HepG2 (cell line): ENCODE measurements around the gene DDX19B. TPM values are rescaled to one million over a fixed set of nuclear protein-coding genes. Genes with fewer than 3 reads are reported as not detected.
A peak's percentile ranks its signal among the peaks of the same experiment; 100 is the strongest.

ENCODE experiments used
- BCL6 ChIP-seq: IDR thresholded peaks from 2 replicates; pipeline ENCODE4 v1.6.1; 2016; ENCODE audit warnings: missing genetic modification reagents, missing compliant biosample characterization
- DR1 ChIP-seq: sonication (generic); formaldehyde crosslinking; IDR thresholded peaks from 2 replicates; pipeline ENCODE4 v1.8.0; 2021; ENCODE audit warnings: mild to moderate bottlenecking, missing genetic modification reagents, inconsistent platforms
- E2F1 ChIP-seq: sonication (generic); formaldehyde crosslinking; IDR thresholded peaks from 2 replicates; pipeline ENCODE4 v1.5.0; 2020; ENCODE audit warnings: missing genetic modification reagents
- FOXA1 ChIP-seq, 2 experiments: fragments of 450-650 bp in 1 of 2; sonication (generic) in 1 of 2; formaldehyde crosslinking in 1 of 2; IDR thresholded peaks; 2 replicates each; pipeline versions ENCODE4 v1.4.0 to v1.6.1; 2016 to 2020; ENCODE audit warnings: missing genetic modification reagents in 1 of 2
- HDAC2 ChIP-seq: sonication (generic); formaldehyde crosslinking; IDR thresholded peaks from 2 replicates; pipeline ENCODE4 v1.4.0; 2020; ENCODE audit warnings: missing genetic modification reagents
- KLF16 ChIP-seq, 2 experiments: sonication (generic) in 1 of 2; formaldehyde crosslinking in 1 of 2; IDR thresholded peaks; 2 replicates each; pipeline versions ENCODE4 v1.6.1 to v1.8.0; 2016 to 2023; ENCODE audit warnings: missing genetic modification reagents in 2 of 2, missing compliant biosample characterization in 1 of 2
- KLF6 ChIP-seq: IDR thresholded peaks from 2 replicates; pipeline ENCODE4 v1.8.0; 2016; ENCODE audit warnings: missing biosample characterization, missing genetic modification reagents
- KMT2A ChIP-seq: sonication (generic); formaldehyde crosslinking; IDR thresholded peaks from 2 replicates; pipeline ENCODE4 v1.4.0; 2020; ENCODE audit warnings: missing genetic modification reagents
- MZF1 ChIP-seq: sonication (generic); formaldehyde crosslinking; IDR thresholded peaks from 2 replicates; pipeline ENCODE4 v1.8.1; 2023; ENCODE audit warnings: mild to moderate bottlenecking, missing genetic modification reagents, borderline replicate concordance
- NR1H2 ChIP-seq: sonication (generic); formaldehyde crosslinking; IDR thresholded peaks from 2 replicates; pipeline ENCODE4 v1.8.1; 2022; ENCODE audit warnings: low read depth, missing genetic modification reagents, borderline replicate concordance
- PHF21A ChIP-seq: sonication (generic); formaldehyde crosslinking; IDR thresholded peaks from 2 replicates; pipeline ENCODE4 v1.5.0; 2020; ENCODE audit warnings: mild to moderate bottlenecking, missing genetic modification reagents
- PLRG1 ChIP-seq: fragments of 450-650 bp; conservative IDR thresholded peaks from 2 replicates; pipeline ENCODE4 v1.6.1; 2016
- RBAK ChIP-seq: sonication (generic); formaldehyde crosslinking; IDR thresholded peaks from 2 replicates; pipeline ENCODE4 v1.5.1; 2020; ENCODE audit warnings: mild to moderate bottlenecking, missing genetic modification reagents
- SIX4 ChIP-seq: sonication (generic); formaldehyde crosslinking; IDR thresholded peaks from 2 replicates; pipeline ENCODE4 v1.4.0; 2020; ENCODE audit warnings: missing genetic modification reagents
- SKI ChIP-seq: fragments of 450-650 bp; IDR thresholded peaks from one replicate; pipeline ENCODE4 v1.6.1; 2018; ENCODE audit warnings: mild to moderate bottlenecking; ENCODE audit not compliant: partially characterized antibody
- SNAPC2 ChIP-seq: sonication (generic); formaldehyde crosslinking; IDR thresholded peaks from 2 replicates; pipeline ENCODE4 v1.8.1; 2022; ENCODE audit warnings: mild to moderate bottlenecking, missing genetic modification reagents
- TEF ChIP-seq: sonication (generic); formaldehyde crosslinking; IDR thresholded peaks from 2 replicates; pipeline ENCODE4 v1.5.0; 2020; ENCODE audit warnings: missing genetic modification reagents
- ZNF10 ChIP-seq: sonication (generic); formaldehyde crosslinking; IDR thresholded peaks from 2 replicates; pipeline ENCODE4 v1.4.0; 2020; ENCODE audit warnings: mild to moderate bottlenecking, low read depth, missing genetic modification reagents, borderline replicate concordance
- ZNF17 ChIP-seq: sonication (generic); formaldehyde crosslinking; IDR thresholded peaks from 2 replicates; pipeline ENCODE4 v1.5.0; 2020; ENCODE audit warnings: mild to moderate bottlenecking, missing genetic modification reagents
- ZNF329 ChIP-seq: sonication (generic); formaldehyde crosslinking; IDR thresholded peaks from 2 replicates; pipeline ENCODE4 v1.9.0; 2021; ENCODE audit warnings: low read depth, mild to moderate bottlenecking, missing genetic modification reagents
- ZNF350 ChIP-seq: sonication (generic); formaldehyde crosslinking; IDR thresholded peaks from 2 replicates; pipeline ENCODE4 v1.4.0; 2020; ENCODE audit warnings: mild to moderate bottlenecking, low read depth, missing genetic modification reagents, borderline replicate concordance
- ZNF775 ChIP-seq: sonication (generic); formaldehyde crosslinking; IDR thresholded peaks from 2 replicates; pipeline ENCODE4 v1.4.0; 2020; ENCODE audit warnings: missing genetic modification reagents, mild to moderate bottlenecking, moderate library complexity, borderline replicate concordance
- ZNF879 ChIP-seq: sonication (generic); formaldehyde crosslinking; IDR thresholded peaks from 2 replicates; pipeline ENCODE4 v1.8.1; 2023; ENCODE audit warnings: missing genetic modification reagents
- ZNF891 ChIP-seq: sonication (generic); formaldehyde crosslinking; IDR thresholded peaks from 2 replicates; pipeline ENCODE4 v1.5.0; 2020; ENCODE audit warnings: mild to moderate bottlenecking, missing genetic modification reagents
- ZSCAN5A ChIP-seq: sonication (generic); formaldehyde crosslinking; IDR thresholded peaks from 2 replicates; pipeline ENCODE4 v1.8.0; 2022; ENCODE audit warnings: mild to moderate bottlenecking, missing genetic modification reagents, borderline replicate concordance
- ZUFSP ChIP-seq: sonication (generic); formaldehyde crosslinking; IDR thresholded peaks from 2 replicates; pipeline ENCODE4 v1.9.0; 2021; ENCODE audit warnings: missing genetic modification reagents, mild to moderate bottlenecking, borderline replicate concordance
- polyA plus RNA-seq, 8 experiments: library from polyadenylated mRNA; depleted of rRNA in 3 of 8; stranded (reverse) in 7 of 8; unstranded in 1 of 8; fragments of >200 nt; fragmentation: Illumina TruSeq in 4 of 8; extraction: Trizol in 4 of 8; gene quantifications; 2 replicates each; pipeline versions ENCODE4 v1.2.1 to v1.2.3, GENCODE V29; 2011 to 2016; ENCODE audit warnings: low read depth in 4 of 8, missing spikeins in 1 of 8, mixed read lengths in 1 of 8; ENCODE audit not compliant: insufficient read depth in 1 of 8
- total RNA-seq, 5 experiments: library from RNA; depleted of rRNA; stranded (reverse); fragments of >200 nt; fragmentation: Illumina TruSeq; extraction: Trizol; gene quantifications; 2 replicates each; pipeline ENCODE4 v1.2.3, GENCODE V29; 2016; ENCODE audit warnings: low read depth in 1 of 5

DDX19B gene
- total and polyA plus RNA-seq, 2 of the 13 experiments (the other 11 are each of a cell fraction or from before 2014, with no cell fraction given): 36.2 to 40.0 TPM

- no peak for TF ChIP-seq RBAK (CRISPR knock-in tag)
- peak; percentile 76; the same call in 1 of the 2 replicates for TF ChIP-seq TEF (CRISPR knock-in tag)
- no peak for TF ChIP-seq ZNF10 (CRISPR knock-in tag)
- TF ChIP-seq KLF6 (CRISPR knock-in tag): no peak
- peak; percentile 30 for TF ChIP-seq SKI
- peak in 1 of 2 experiments; percentile 74; a peak in 1 of 4 replicates for TF ChIP-seq KLF16 (CRISPR knock-in tag; IDR thresholded peaks at IDR 0.05)
- TF ChIP-seq ZNF891 (CRISPR knock-in tag): peak; percentile 90; the same call in 1 of the 2 replicates
- TF ChIP-seq ZNF329 (CRISPR knock-in tag): peak; percentile 78; the same call in 1 of the 2 replicates
- no peak for TF ChIP-seq MZF1
- TF ChIP-seq SIX4 (CRISPR knock-in tag): peak; percentile 26; the same call in 1 of the 2 replicates
- no peak for TF ChIP-seq HDAC2 (CRISPR knock-in tag)
- TF ChIP-seq ZNF350 (CRISPR knock-in tag): no peak; the same call in 1 of the 2 replicates
- no peak for TF ChIP-seq ZSCAN5A
- TF ChIP-seq ZNF879: no peak
- 0 out of 2 replicates have a peak, but pooled peaks have one; percentile 84 for TF ChIP-seq NR1H2 (CRISPR knock-in tag)
- TF ChIP-seq ZNF17: no peak
- no peak for TF ChIP-seq PLRG1
- TF ChIP-seq PHF21A (CRISPR knock-in tag): no peak
- no peak for TF ChIP-seq ZNF775 (CRISPR knock-in tag)
- TF ChIP-seq SNAPC2 (CRISPR knock-in tag): no peak
- peak; percentile 61 for TF ChIP-seq KMT2A
- TF ChIP-seq DR1 (CRISPR knock-in tag): no peak
- no peak for TF ChIP-seq ZUFSP (CRISPR knock-in tag)
- TF ChIP-seq E2F1 (CRISPR knock-in tag): 0 out of 2 replicates have a peak, but pooled peaks have one; percentile 53
- peak; percentile 11; the same call in 1 of the 2 replicates for TF ChIP-seq BCL6 (CRISPR knock-in tag)
- TF ChIP-seq FOXA1 (IDR thresholded peaks at IDR 0.05): no peak
- no peak for TF ChIP-seq FOXA1 (CRISPR knock-in tag; IDR thresholded peaks at IDR 0.05)
These were observed 48.0 kb upstream of the DDX19B start (continued) for GRCh38 chr16:70250748-70251628.
